Fibroblast of skin of left quadriceps (primary cell): Measurements from ENCODE around the gene NDFIP1.
A peak's percentile ranks its signal among the peaks of the same experiment; 100 is the strongest.

Source experiments
- DNase-seq, 2 experiments: peaks; one replicate each; pipeline ENCODE4 v3.0.0-alpha.2; 2013; ENCODE audit warnings: low read depth in 2 of 2

NDFIP1 gene

GRCh38 chr5:142091922-142092321 is 16.7 kb upstream of the NDFIP1 start:
- DNase-seq, result no peak

GRCh38 chr5:142095035-142095434 is 13.5 kb upstream of the NDFIP1 start:
- DNase-seq, result no peak

GRCh38 chr5:142095651-142096330 is 12.8 kb upstream of the NDFIP1 start:
- no peak for DNase-seq

GRCh38 chr5:142096382-142096781 is 12.2 kb upstream of the NDFIP1 start:
- DNase-seq, result no peak

- DNase-seq, result no peak
These were observed 10.9 kb upstream of the NDFIP1 start for GRCh38 chr5:142097681-142098080.

- DNase-seq, result no peak
These were observed 10.3 kb upstream of the NDFIP1 start for GRCh38 chr5:142098275-142098674.

GRCh38 chr5:142098931-142099330 is 9.6 kb upstream of the NDFIP1 start:
- DNase-seq, result no peak

GRCh38 chr5:142100307-142100706 is 8.3 kb upstream of the NDFIP1 start:
- no peak for DNase-seq

GRCh38 chr5:142102980-142103740 is 5.4 kb upstream of the NDFIP1 start:
- no peak for DNase-seq

GRCh38 chr5:142104491-142104890 is 4.1 kb upstream of the NDFIP1 start:
- no peak for DNase-seq

- peak; percentile 75 for DNase-seq
These were observed 2.5 kb upstream of the NDFIP1 start for GRCh38 chr5:142106061-142106460.

- no peak for DNase-seq
These were observed 1.4 kb upstream of the NDFIP1 start for GRCh38 chr5:142107036-142107735.

- no peak for DNase-seq
These were observed 695 bp upstream of the NDFIP1 start for GRCh38 chr5:142107736-142108431.

GRCh38 chr5:142109331-142110045 is 909 bp downstream of the NDFIP1 start:
- DNase-seq, result no peak

- DNase-seq, result no peak
These were observed 1.5 kb downstream of the NDFIP1 start for GRCh38 chr5:142110046-142110531.

GRCh38 chr5:142110988-142111687 is 2.6 kb downstream of the NDFIP1 start:
- DNase-seq, result no peak

GRCh38 chr5:142114687-142115086 is 6.1 kb downstream of the NDFIP1 start:
- DNase-seq, result no peak

GRCh38 chr5:142115937-142116614 is 7.5 kb downstream of the NDFIP1 start:
- DNase-seq, result peak; percentile 32 to 33

GRCh38 chr5:142117579-142118151 is 9.1 kb downstream of the NDFIP1 start:
- DNase-seq, result no peak
